Activated B cell treated with CpG ODN at 0.5 μM for 24 hours (primary cell): ENCODE results near the gene AFF4. TPM values are rescaled to one million over a fixed set of nuclear protein-coding genes. Genes with fewer than 3 reads are reported as not detected.

ENCODE experiments used
- ATAC-seq: fragments of 200-7000 bp; cut with Tn5 transposase; one replicate; pipeline ENCODE4 v1.10.0; 2021; ENCODE audit warnings: low read depth, mild to moderate bottlenecking, moderate library complexity
- CTCF ChIA-PET: fragments of 350-600 bp; sonication (Branson Sonifier 250); formaldehyde crosslinking; loops from one replicate; lab custom pipeline; 2021; ENCODE audit warnings: antibody characterized with exemption; lab: Charles Lee
- POLR2A ChIA-PET: fragments of 350-600 bp; sonication (Branson Sonifier 250); formaldehyde crosslinking; loops from one replicate; lab custom pipeline; 2021; ENCODE audit warnings: antibody characterized with exemption; lab: Charles Lee
- DNase-seq: peaks from one replicate; pipeline ENCODE4 v3.0.0; 2022
- H3K27ac Mint-ChIP-seq: one replicate; pipeline ENCODE4 v1.8.0; 2020; ENCODE audit warnings: mixed read lengths
- H3K27me3 Mint-ChIP-seq: one replicate; pipeline ENCODE4 v1.8.0; 2021; ENCODE audit warnings: mixed read lengths
- H3K36me3 Mint-ChIP-seq: one replicate; pipeline ENCODE4 v1.8.0; 2021; ENCODE audit warnings: low read depth, mixed read lengths
- H3K4me1 Mint-ChIP-seq: one replicate; pipeline ENCODE4 v1.8.0; 2021; ENCODE audit warnings: mixed read lengths
- H3K4me3 Mint-ChIP-seq: one replicate; pipeline ENCODE4 v1.8.0; 2020; ENCODE audit warnings: mild to moderate bottlenecking, mixed read lengths
- H3K9me3 Mint-ChIP-seq: one replicate; pipeline ENCODE4 v1.8.0; 2020; ENCODE audit warnings: mixed read lengths
- CTCF ChIP-seq: fragments of 200-600 bp; IDR thresholded peaks from one replicate; pipeline ENCODE4 v1.8.0; 2022; ENCODE audit warnings: antibody characterized with exemption, mild to moderate bottlenecking
- intact Hi-C: fragments of 100-400 bp; cut with micrococcal nuclease; formaldehyde crosslinking; loops from one replicate; pipeline ENCODE4 v1.15.1; 2024
- total RNA-seq: library from RNA; stranded (reverse); gene quantifications from 2 replicates; pipeline ENCODE4 v1.2.3, GENCODE V29; 2022

The AFF4 gene
- total RNA-seq, 1 donor from 2014 or later = 51.8 TPM

DNA sequence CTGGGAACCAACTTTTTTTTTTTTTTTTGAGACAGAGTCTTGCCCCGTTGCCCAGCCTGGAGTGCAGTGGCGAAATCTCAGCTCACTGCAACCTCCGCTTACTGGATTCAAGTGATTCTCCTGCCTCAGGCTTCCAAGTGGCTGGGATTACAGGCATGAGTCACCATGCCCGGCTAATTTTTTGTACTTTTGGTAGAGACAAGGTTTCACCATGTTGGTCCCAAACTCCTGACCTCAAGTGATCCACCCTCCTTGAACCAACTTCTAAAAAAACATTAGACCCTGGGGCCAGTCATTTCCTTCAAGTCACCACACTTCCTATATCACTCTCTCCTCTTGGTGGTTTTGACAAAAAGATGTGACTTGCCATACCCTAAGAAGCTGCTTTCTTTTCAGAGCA lies 122.1 kb downstream of the AFF4 start:
- no peak for ATAC-seq
- ChIA-PET CTCF (no interaction called here), POLR2A (interaction anchor here (0.6 kb wide), 1 partner anchor 109 kb away, joined by 3 read pairs; no protein-coding TSS in a partner anchor)
- no peak overlapping the region for H3K27ac Mint-ChIP-seq
- intact Hi-C loops = no loop called here
- H3K27me3 Mint-ChIP-seq = no peaks in the 10 kb centered on the region
- no peaks in the 10 kb centered on the region for H3K9me3 Mint-ChIP-seq
- H3K4me1 Mint-ChIP-seq = no peaks in the 10 kb centered on the region
- H3K4me3 Mint-ChIP-seq = no peak overlapping the region
- TF ChIP-seq CTCF = no peak
- H3K36me3 Mint-ChIP-seq = no peaks in the 10 kb centered on the region
- DNase-seq = no peak

GRCh38 chr5:132840896-132841295 lies 122.5 kb downstream of the AFF4 start:
- no peak overlapping the region for H3K27ac Mint-ChIP-seq
- intact Hi-C loops = no loop called here
- POLR2A ChIA-PET = interaction anchor here (0.6 kb wide), 1 partner anchor 108 kb away, joined by 3 read pairs; no protein-coding TSS in a partner anchor

DNA sequence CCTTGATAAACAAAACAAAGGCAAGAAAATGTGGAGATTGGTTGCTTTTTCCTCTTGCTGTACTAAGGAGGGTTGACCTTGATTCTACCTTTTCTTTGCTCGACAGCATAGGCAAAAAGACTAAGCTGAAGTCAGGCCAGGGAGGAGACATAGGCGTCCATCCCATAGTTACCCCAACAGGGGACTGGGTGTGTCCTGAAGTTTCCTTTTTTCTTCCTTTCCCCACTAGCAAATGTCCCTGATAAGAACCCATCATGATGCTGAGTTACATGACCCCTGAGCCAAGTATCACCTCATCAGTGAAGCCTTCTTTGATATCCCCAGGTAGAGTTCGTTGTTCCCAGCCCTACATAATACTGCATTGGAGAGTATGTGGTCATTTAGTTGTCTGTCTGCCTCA lies 123.1 kb downstream of the AFF4 start:
- no peak overlapping the region for H3K4me3 Mint-ChIP-seq
- H3K27ac Mint-ChIP-seq = no peak overlapping the region
- H3K27me3 Mint-ChIP-seq = no peaks in the 10 kb centered on the region
- ChIA-PET POLR2A (no interaction called here), CTCF (interaction anchor here (0.5 kb wide), 1 partner anchor 478 kb away, joined by 5 read pairs; no protein-coding TSS in a partner anchor)
- ATAC-seq (no peak), DNase-seq (no peak)
- peaks cover 2% of the 10 kb centered on the region for H3K9me3 Mint-ChIP-seq
- TF ChIP-seq CTCF = no peak
- no peaks in the 10 kb centered on the region for H3K36me3 Mint-ChIP-seq
- H3K4me1 Mint-ChIP-seq = no peaks in the 10 kb centered on the region
- intact Hi-C loops = no loop called here

More at GRCh38 chr5:132840896-132841295, 122.5 kb downstream of the AFF4 start:
- CTCF ChIA-PET = interaction anchor here (0.5 kb wide), 1 partner anchor 479 kb away, joined by 5 read pairs; no protein-coding TSS in a partner anchor
- Mint-ChIP-seq H3K4me3 (no peak overlapping the region), H3K4me1 (no peaks in the 10 kb centered on the region), H3K36me3 (no peaks in the 10 kb centered on the region), H3K27me3 (no peaks in the 10 kb centered on the region), H3K9me3 (peaks cover 2% of the 10 kb centered on the region)
- no peak for DNase-seq
- no peak for ATAC-seq
- TF ChIP-seq CTCF = no peak

DNA sequence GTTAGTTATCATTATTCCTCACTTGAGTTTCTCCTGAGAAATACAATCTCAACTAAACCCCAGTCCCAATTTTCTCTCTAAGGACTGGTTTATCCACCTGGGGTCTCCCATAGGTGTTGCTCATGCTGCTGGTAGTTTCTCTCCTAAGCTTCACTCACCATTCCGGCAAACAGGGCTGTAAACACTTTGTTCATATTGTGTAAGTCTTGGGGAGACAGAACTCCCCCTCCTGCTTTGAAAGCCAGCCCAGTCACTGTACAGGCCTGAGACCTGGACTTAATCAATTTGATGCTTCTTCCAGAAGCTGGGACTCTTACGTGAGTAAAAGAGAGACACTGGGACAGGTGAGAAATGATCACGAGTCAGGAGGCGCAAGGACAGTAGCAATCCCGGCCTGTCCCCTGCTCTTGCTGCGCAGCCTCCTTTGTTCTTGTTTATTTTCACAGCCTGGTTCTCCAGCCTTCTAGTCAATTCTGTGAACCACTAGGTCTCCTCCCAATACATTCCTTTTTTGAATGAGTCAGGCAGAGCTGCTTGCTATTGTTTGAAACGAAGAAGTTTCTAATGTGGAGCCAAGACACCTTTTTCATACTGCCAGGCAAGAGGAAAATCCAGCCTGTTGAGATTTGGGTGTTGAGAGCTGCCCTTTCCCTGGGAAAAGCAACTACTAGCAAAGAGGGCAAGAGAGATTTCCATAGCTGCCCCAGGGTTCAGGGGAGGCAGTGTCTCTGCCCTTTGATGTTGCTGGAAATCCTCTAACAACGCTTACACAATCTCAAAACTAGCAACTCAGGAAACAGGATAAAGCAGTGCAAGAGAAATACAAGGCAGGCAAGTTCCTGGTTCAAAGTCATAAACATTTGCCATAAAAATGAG lies 123.8 kb downstream of the AFF4 start:
- ChIA-PET POLR2A (no interaction called here), CTCF (no interaction called here)
- Mint-ChIP-seq H3K27ac (no peak overlapping the region), H3K4me3 (no peak overlapping the region), H3K36me3 (no peaks in the 10 kb centered on the region), H3K27me3 (no peaks in the 10 kb centered on the region), H3K9me3 (peaks cover 2% of the 10 kb centered on the region), H3K4me1 (no peaks in the 10 kb centered on the region)
- TF ChIP-seq CTCF = no peak
- ATAC-seq = no peak
- no peak for DNase-seq
- intact Hi-C loops = no loop called here

GRCh38 chr5:132838516-132839282 lies 124.7 kb downstream of the AFF4 start:
- no peak for TF ChIP-seq CTCF
- Mint-ChIP-seq H3K4me3 (no peak overlapping the region), H3K36me3 (no peaks in the 10 kb centered on the region), H3K27ac (no peak overlapping the region), H3K27me3 (no peaks in the 10 kb centered on the region), H3K4me1 (no peaks in the 10 kb centered on the region), H3K9me3 (peaks cover 2% of the 10 kb centered on the region)
- ChIA-PET POLR2A (no interaction called here), CTCF (no interaction called here)
- ATAC-seq = no peak
- no peak for DNase-seq
- intact Hi-C loops = no loop called here
